Neural cell (in vitro differentiated cells): ENCODE results near the gene BPIFB4. TPM values are rescaled to one million over a fixed set of nuclear protein-coding genes. Genes with fewer than 3 reads are reported as not detected.

Source experiments
- H2AFZ ChIP-seq: fragments of 200-600, 300-800 bp; sonication (generic), shearing (Covaris generic); 2 replicates; pipeline ENCODE4 v1.6.0; 2014; ENCODE audit warnings: low read depth, mild to moderate bottlenecking, antibody characterized with exemption, low read length, moderate library complexity
- H3F3A ChIP-seq: fragments of 200-600 bp; shearing (Covaris generic); 2 replicates; pipeline ENCODE4 v1.6.1; 2016; ENCODE audit warnings: mild to moderate bottlenecking, moderate library complexity, mixed read lengths, antibody characterized with exemption, low read length; ENCODE audit not compliant: insufficient read depth, poor library complexity, severe bottlenecking
- H3K27ac ChIP-seq: fragments of 200-600, 300-800 bp; sonication (generic), shearing (Covaris generic); 2 replicates; pipeline ENCODE4 v1.5.1; 2014; ENCODE audit warnings: mild to moderate bottlenecking, low read length, moderate library complexity
- H3K27me3 ChIP-seq: fragments of 300-800, 200-600 bp; sonication (generic), shearing (Covaris generic); 2 replicates; pipeline ENCODE4 v1.6.0; 2014; ENCODE audit warnings: mild to moderate bottlenecking, low read depth, low read length, moderate library complexity; ENCODE audit not compliant: insufficient read depth
- H3K36me3 ChIP-seq: fragments of 300-800, 200-600 bp; sonication (generic), shearing (Covaris generic); 2 replicates; pipeline ENCODE4 v1.5.1; 2014; ENCODE audit warnings: mild to moderate bottlenecking, antibody characterized with exemption, low read length, moderate library complexity; ENCODE audit not compliant: insufficient read depth
- H3K4me2 ChIP-seq: fragments of 300-800, 200-600 bp; sonication (generic), shearing (Covaris generic); 2 replicates; pipeline ENCODE4 v1.6.0; 2014; ENCODE audit warnings: mild to moderate bottlenecking, low read length
- H3K4me3 ChIP-seq: fragments of 300-800, 200-600 bp; sonication (generic), shearing (Covaris generic); 2 replicates; pipeline ENCODE4 v1.5.1; 2014; ENCODE audit warnings: mild to moderate bottlenecking, low read length, moderate library complexity
- H3K79me2 ChIP-seq: fragments of 200-600 bp; shearing (Covaris generic); replicated peaks from 2 replicates; pipeline ENCODE4 v1.6.0; 2014; ENCODE audit warnings: mild to moderate bottlenecking, low read length, moderate library complexity; ENCODE audit not compliant: insufficient read depth
- H3K9ac ChIP-seq: fragments of 300-800, 200-600 bp; sonication (generic), shearing (Covaris generic); 2 replicates; pipeline ENCODE4 v1.6.1; 2016; ENCODE audit warnings: mild to moderate bottlenecking, low read length, mixed read lengths
- H3K9me2 ChIP-seq: fragments of 200-600 bp; shearing (Covaris generic); 2 replicates; pipeline ENCODE4 v1.6.1; 2016; ENCODE audit warnings: mild to moderate bottlenecking, low read length, mixed read lengths; ENCODE audit not compliant: insufficient read depth
- H3K9me3 ChIP-seq: fragments of 200-600, 300-800 bp; sonication (generic), shearing (Covaris generic); 2 replicates; pipeline ENCODE4 v1.6.1; 2016; ENCODE audit warnings: mild to moderate bottlenecking, mixed run types, low read length, moderate library complexity, mixed read lengths
- H4K20me1 ChIP-seq: fragments of 200-600 bp; shearing (Covaris generic); 2 replicates; pipeline ENCODE4 v1.6.1; 2016; ENCODE audit warnings: mild to moderate bottlenecking, mixed run types; ENCODE audit not compliant: insufficient read depth
- CTCF ChIP-seq: fragments of 450-650 bp; IDR thresholded peaks from 2 replicates; pipeline ENCODE4 v1.5.1; 2014; ENCODE audit warnings: antibody characterized with exemption, mild to moderate bottlenecking, moderate library complexity; ENCODE audit not compliant: poor library complexity, severe bottlenecking
- EP300 ChIP-seq: fragments of 450-650 bp; conservative IDR thresholded peaks from 2 replicates; pipeline ENCODE4 v1.6.1; 2014; ENCODE audit warnings: antibody characterized with exemption, mild to moderate bottlenecking, moderate library complexity; ENCODE audit not compliant: poor library complexity, severe bottlenecking
- EZH2 ChIP-seq: fragments of 200-600, 300-800 bp; shearing (Covaris generic), sonication (generic); IDR thresholded peaks from 2 replicates; pipeline ENCODE4 v1.6.1; 2014; ENCODE audit warnings: antibody characterized with exemption, low read length, borderline replicate concordance, mild to moderate bottlenecking; ENCODE audit not compliant: insufficient read depth, poor library complexity, severe bottlenecking
- MXI1 ChIP-seq: fragments of 450-650 bp; conservative IDR thresholded peaks from 2 replicates; pipeline ENCODE4 v1.6.1; 2014; ENCODE audit warnings: antibody characterized with exemption, mild to moderate bottlenecking; ENCODE audit not compliant: poor library complexity, severe bottlenecking
- POLR2AphosphoS5 ChIP-seq: IDR thresholded peaks from 2 replicates; pipeline ENCODE4 v1.6.1; 2012
- RAD21 ChIP-seq: fragments of 450-650 bp; conservative IDR thresholded peaks from 2 replicates; pipeline ENCODE4 v1.6.1; 2014; ENCODE audit warnings: antibody characterized with exemption, mild to moderate bottlenecking, moderate library complexity
- REST ChIP-seq: IDR thresholded peaks from 2 replicates; pipeline ENCODE4 v1.6.1; 2012; ENCODE audit warnings: borderline replicate concordance
- SMC3 ChIP-seq: fragments of 450-650 bp; conservative IDR thresholded peaks from 2 replicates; pipeline ENCODE4 v1.6.1; 2014; ENCODE audit warnings: antibody characterized with exemption, mild to moderate bottlenecking, moderate library complexity; ENCODE audit not compliant: poor library complexity
- TAF1 ChIP-seq: IDR thresholded peaks from 2 replicates; pipeline ENCODE4 v1.6.1; 2012; ENCODE audit warnings: low read depth
- polyA plus RNA-seq: library from polyadenylated mRNA; depleted of rRNA; stranded (reverse); fragments of >200 nt; gene quantifications from 2 replicates; pipeline ENCODE4 v1.2.3, GENCODE V29; 2014

BPIFB4 gene
- polyA plus RNA-seq, 1 donor from 2014 or later: not detected

GRCh38 chr20:33099843-33100538 is 20.5 kb downstream of the BPIFB4 start:
- H3F3A ChIP-seq: no peaks in the 10 kb centered on the region
- H4K20me1 ChIP-seq: no peaks in the 10 kb centered on the region
- no peak overlapping the region for H3K4me3 ChIP-seq
- H3K9me3 ChIP-seq: no peaks in the 10 kb centered on the region
- no peaks in the 10 kb centered on the region for H3K79me2 ChIP-seq
- H2AFZ ChIP-seq: no peak overlapping the region
- H3K9me2 ChIP-seq: no peaks in the 10 kb centered on the region
- TF ChIP-seq EZH2: no peak
- TF ChIP-seq TAF1: no peak
- no peak for TF ChIP-seq CTCF
- no peak for TF ChIP-seq REST
- no peak for TF ChIP-seq EP300
- no peak for TF ChIP-seq SMC3
- no peak for TF ChIP-seq POLR2AphosphoS5
- TF ChIP-seq MXI1: no peak
- TF ChIP-seq RAD21: no peak
- no peaks in the 10 kb centered on the region for H3K36me3 ChIP-seq
- H3K9ac ChIP-seq: no peak overlapping the region
- no peaks in the 10 kb centered on the region for H3K27me3 ChIP-seq
- H3K27ac ChIP-seq: no peak overlapping the region
- H3K4me2 ChIP-seq: no peak overlapping the region

GRCh38 chr20:33103556-33103955 is 24.1 kb downstream of the BPIFB4 start:
- no peak for TF ChIP-seq EZH2
- no peak for TF ChIP-seq CTCF
- TF ChIP-seq POLR2AphosphoS5: no peak
- TF ChIP-seq RAD21: no peak
- TF ChIP-seq SMC3: no peak
- no peak for TF ChIP-seq REST
- no peak for TF ChIP-seq TAF1
- no peak for TF ChIP-seq EP300
- TF ChIP-seq MXI1: no peak
- no peaks in the 10 kb centered on the region for H3K36me3 ChIP-seq
- no peaks in the 10 kb centered on the region for H3F3A ChIP-seq
- no peaks in the 10 kb centered on the region for H3K27me3 ChIP-seq
- H4K20me1 ChIP-seq: no peaks in the 10 kb centered on the region
- no peaks in the 10 kb centered on the region for H3K9me3 ChIP-seq
- H3K4me2 ChIP-seq: no peak overlapping the region
- no peak overlapping the region for H2AFZ ChIP-seq
- H3K79me2 ChIP-seq: no peaks in the 10 kb centered on the region
- H3K9me2 ChIP-seq: no peaks in the 10 kb centered on the region
- no peak overlapping the region for H3K9ac ChIP-seq
- H3K27ac ChIP-seq: no peak overlapping the region
- H3K4me3 ChIP-seq: no peak overlapping the region
